HG02884 (cell line): ENCODE results near the gene FNBP1L.
"Not testable (repeated sequence)": the region's sequence is repeated elsewhere in the genome, so short reads cannot be mapped to it uniquely, and the experiment has no call there.

Experiments used
- ATAC-seq: cut with Tn5 transposase; IDR thresholded peaks from one replicate; pipeline ENCODE4 v1.9.1; 2021; ENCODE audit warnings: mild to moderate bottlenecking, moderate library complexity; ENCODE audit not compliant: unreplicated experiment

FNBP1L gene

DNA sequence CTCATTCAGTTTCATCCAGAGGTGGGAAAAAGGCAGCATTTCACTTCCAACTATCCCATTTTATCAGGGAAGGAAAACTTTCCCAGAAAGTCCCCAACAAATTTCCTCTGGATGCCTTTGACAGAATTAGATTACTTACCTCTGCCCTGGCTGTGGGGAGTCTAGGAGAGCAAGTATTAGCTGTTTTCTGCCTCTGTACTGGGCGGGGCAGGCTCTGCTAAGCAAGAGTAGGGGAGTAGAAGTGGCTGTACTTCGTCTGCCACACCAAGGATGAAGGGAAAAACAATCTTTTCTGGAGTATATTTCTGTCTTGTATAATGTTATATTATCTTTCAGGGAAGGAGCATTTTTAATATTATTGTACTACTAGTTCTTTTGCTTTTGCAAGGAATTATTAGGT is 78.5 kb downstream of the FNBP1L start:
- no peak for ATAC-seq

DNA sequence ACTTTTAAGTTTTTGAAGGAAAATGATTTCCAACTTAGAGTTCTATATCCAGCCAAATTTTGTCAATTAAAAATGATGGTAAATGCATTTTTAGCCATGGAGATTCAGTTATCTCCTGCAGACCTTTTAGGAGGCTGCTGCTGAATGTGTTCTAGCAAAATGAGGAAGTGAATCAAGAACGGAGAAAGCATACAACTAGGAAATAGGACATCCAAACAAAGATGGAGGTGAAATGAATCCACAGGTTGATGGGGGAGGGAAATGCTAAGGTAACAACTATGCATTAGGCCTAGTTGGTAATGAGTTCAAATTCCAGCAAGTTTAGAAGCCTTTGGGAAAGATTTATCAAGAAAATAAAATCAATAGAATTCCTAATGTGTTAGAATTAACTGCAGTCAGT is 80.5 kb downstream of the FNBP1L start:
- ATAC-seq: no peak

DNA sequence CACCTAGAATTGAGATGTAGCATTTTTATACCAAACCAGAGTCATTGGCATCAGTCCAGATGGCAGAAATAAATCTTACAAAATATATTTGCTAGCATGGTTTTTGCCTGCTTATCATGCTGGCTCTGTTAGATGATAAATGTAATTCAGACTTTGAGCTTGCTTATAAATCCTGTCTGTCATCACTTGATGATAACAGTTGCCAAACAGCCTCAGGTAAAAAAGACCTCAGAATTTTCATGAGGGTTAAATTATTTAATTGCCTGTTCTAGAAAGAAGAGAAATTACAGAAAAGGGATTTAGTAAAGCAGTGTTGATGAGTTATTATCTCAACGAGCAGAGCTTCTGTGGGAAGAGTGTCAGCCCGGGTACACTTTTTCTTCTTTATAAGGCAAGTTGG is 83.3 kb downstream of the FNBP1L start:
- ATAC-seq: no peak

DNA sequence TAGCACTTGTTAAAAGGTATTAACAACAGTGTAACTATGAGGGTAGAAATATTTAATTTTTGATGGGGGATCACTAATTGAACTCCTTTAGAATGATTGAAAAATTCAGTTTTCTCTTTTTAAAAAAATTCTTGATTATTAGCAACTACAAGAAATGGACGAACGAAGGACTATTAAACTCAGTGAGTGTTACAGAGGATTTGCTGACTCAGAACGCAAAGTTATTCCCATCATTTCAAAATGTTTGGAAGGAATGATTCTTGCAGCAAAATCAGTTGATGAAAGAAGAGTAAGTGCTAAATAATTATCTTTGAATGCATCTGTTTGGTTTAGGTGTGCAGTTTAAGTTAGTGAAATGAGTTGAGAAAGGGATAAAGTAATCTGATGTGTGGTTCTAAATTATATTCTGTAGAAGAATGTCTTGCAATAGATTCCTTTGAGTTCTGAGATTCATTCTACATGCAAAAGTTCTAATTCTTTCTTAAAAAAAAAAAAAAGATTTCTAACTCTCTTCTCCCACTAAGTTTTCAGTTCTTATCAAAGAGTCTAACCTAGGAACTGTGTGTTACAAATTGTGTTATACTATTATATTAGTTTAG is 85.0 kb downstream of the FNBP1L start:
- ATAC-seq: no peak

DNA sequence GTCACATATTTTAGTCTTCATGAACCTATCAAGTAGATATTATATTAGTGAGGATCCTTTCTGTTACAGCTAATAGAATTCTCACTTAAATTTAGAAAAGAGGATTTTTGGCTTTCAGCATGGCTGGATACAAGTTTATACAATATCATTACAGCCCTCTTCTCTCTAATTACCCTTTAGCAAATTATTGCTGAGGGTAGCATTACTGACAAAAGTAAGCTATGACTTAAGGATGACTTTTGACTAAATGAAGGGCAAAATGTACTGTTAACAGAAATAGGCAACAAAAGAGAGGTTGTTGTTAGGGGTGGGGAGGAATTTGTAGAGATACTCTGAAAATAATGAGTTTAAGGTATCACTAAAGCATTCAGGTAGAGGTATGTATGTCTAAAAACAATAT is 85.8 kb downstream of the FNBP1L start:
- no peak for ATAC-seq

DNA sequence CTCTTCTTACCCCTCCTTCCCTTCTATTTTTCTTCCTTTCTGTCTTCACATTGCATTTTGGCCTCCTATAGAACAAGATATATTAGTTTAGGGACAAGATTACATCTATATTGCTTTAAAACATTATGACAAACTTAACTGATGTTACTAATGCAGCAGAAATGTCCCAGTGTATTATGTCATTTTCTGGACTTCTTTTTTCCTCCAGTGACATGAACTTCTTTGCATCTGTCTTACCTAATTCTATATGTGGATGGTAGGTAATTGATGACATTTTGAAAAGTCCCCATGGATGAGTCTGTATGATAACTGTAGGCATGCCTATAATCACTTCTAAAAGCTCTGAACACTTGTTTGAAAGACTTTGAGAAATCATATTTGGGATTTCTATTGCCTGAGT is 89.5 kb downstream of the FNBP1L start:
- no peak for ATAC-seq

GRCh38 chr1:93537924-93538323 is 90.0 kb downstream of the FNBP1L start:
- ATAC-seq: no peak

DNA sequence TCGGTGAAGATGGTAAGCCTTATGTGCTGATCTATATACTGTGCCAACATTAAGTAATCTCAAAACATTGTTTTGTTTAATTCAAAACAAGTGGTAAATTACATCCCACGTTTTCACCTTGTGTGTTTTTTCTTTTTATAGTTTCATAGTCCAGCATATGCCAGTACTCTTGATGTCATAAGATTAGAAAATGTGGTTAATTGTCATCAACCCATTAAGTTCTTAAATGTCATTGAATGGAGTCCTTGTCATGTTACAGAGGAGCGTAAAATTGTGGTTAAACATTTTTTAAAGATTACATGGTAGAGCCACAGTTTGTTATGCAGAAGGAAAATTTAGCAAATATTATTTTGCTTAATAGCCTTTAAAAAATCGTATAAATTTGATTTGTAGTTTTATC is 93.1 kb downstream of the FNBP1L start:
- ATAC-seq: no peak

DNA sequence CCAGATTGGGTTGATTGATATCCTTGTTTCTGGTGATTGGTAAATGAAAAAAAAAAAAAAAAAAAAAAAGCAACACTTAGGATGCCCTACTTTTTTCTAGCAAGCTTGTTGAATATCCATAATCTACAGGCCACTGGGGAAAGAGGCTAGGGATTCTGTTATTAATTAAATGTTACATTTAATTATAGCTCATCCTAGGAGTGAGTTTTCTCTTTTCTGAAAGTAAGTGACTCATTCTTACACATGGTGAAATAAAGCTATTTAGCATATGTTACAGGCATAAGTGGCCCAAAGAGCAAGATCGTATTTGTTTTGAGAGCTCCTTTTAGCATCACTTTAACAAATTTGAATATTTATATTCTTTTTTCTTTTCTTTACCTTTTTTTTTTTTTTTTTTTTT is 94.5 kb downstream of the FNBP1L start:
- no peak for ATAC-seq

GRCh38 chr1:93546162-93546863 is 98.4 kb downstream of the FNBP1L start:
- no peak for ATAC-seq

DNA sequence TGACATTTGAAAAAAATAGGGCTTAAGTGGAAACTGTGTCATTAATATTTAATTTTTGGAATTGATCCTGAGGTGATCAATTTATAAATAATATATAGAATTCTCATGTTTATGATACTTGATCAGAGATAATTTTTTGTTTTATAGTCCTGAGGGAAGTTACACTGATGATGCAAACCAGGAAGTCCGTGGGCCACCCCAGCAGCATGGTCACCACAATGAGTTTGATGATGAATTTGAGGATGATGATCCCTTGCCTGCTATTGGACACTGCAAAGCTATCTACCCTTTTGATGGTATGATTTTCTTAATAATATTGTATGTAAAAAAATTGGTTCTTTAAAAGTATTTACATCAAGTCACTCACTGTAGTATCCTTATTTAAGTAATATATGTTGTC is 101.2 kb downstream of the FNBP1L start:
- ATAC-seq: no peak

DNA sequence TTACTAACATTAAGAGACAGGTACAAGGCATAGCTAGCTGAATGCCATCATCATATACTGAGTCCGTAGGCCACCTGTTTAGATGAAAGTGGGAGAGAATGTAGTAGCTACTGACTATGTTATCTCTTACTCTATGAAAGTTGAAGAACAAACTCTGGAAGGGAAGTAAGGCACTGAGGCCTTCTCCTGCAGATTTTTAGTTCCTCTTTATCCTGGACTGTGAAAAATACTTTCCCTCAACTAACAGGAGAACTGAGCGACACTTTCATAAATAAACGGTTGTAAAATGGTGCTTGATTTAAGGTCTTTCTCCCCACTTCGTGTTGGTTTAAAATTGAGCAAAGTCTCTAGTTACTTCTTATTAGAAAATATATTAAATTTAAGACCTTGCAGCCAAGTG is 101.9 kb downstream of the FNBP1L start:
- no peak for ATAC-seq

GRCh38 chr1:93552741-93553455 is 105.0 kb downstream of the FNBP1L start:
- ATAC-seq: no peak

- not testable (repeated sequence) for ATAC-seq
Measured at GRCh38 chr1:93553886-93554490, 106.1 kb downstream of the FNBP1L start.

GRCh38 chr1:93554883-93555872 is 107.3 kb downstream of the FNBP1L start:
- ATAC-seq: no peak

- ATAC-seq: no peak
Measured at GRCh38 chr1:93556291-93556690, 108.4 kb downstream of the FNBP1L start.

- no peak for ATAC-seq
Measured at GRCh38 chr1:93559045-93559444, 111.1 kb downstream of the FNBP1L start.

DNA sequence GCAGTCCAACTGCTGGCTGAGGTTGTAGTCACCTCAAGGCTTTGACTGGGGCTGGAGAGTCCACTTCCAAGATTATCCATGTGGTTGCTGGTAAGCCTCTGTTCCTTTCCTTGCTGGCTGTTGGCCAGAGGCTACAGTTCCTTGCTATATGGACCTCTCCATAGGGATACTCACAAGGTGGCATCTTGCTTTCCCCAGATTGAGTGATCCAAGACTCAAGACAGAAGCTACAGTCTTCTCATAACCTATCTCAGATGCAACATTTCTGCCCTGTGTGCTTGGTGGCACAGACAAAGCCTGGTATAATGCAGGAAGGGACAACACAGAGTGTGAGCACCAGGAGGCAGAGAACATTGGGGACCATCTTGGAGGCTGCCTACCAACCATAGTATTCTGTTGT is 111.8 kb downstream of the FNBP1L start:
- ATAC-seq: no peak

GRCh38 chr1:93565496-93566206 is 117.7 kb downstream of the FNBP1L start:
- ATAC-seq: no peak

GRCh38 chr1:93566227-93566626 is 118.3 kb downstream of the FNBP1L start:
- no peak for ATAC-seq
